ENCODE data around the gene CAPN5.
"Not testable (repeated sequence)": the region's sequence is repeated elsewhere in the genome, so short reads cannot be mapped to it uniquely, and the experiment has no call there.

CAPN5 gene

DNA sequence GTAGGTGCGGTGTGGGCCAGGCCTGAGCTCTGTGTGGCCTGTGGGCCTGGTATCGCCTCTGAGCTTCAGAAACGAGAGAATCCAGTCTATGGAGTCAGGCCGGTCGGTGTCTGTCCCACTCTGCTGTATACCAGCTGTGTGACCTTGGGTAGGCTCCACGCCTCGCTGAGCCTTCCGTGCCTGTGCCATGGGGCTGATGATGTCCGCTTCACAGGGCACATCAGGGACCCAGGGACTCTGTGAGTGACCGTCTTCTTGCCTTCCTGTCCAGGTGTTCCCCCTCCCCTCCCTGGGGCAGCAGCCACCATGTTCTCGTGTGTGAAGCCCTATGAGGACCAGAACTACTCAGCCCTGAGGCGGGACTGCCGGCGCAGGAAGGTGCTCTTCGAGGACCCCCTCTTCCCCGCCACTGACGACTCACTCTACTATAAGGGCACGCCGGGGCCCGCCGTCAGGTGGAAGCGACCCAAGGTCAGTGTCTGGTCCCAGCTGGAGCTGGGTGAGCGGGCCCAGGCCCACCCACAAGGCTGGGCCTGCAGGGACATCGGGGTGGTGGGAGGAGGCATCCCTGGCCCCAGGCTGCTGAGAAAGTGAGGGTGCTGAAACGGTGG is 17.9 kb downstream of the CAPN5 start:
- DNase-seq (ENCODE audit: low read depth): no peak

DNA sequence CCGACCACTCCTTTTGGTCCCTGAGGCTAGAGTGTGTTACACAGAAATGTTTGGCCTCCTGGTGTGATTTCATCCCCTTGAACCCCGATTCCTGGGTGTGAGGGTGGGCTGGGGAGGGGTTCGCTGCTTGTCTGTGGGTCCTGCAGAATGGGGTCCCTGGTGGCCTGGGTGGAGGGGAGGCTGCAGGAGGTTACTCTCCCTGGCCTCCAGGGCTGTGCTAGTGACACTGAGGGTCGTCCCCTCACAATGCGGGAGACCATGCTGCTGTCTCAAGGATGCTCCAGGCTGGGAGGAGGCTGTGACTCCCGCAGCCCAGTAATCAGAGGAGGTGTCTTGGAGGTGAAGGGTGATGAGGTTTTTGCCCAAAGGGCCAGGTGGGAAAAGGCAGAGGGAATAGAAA is 18.9 kb downstream of the CAPN5 start:
- DNase-seq (ENCODE audit: low read depth): no peak

DNA sequence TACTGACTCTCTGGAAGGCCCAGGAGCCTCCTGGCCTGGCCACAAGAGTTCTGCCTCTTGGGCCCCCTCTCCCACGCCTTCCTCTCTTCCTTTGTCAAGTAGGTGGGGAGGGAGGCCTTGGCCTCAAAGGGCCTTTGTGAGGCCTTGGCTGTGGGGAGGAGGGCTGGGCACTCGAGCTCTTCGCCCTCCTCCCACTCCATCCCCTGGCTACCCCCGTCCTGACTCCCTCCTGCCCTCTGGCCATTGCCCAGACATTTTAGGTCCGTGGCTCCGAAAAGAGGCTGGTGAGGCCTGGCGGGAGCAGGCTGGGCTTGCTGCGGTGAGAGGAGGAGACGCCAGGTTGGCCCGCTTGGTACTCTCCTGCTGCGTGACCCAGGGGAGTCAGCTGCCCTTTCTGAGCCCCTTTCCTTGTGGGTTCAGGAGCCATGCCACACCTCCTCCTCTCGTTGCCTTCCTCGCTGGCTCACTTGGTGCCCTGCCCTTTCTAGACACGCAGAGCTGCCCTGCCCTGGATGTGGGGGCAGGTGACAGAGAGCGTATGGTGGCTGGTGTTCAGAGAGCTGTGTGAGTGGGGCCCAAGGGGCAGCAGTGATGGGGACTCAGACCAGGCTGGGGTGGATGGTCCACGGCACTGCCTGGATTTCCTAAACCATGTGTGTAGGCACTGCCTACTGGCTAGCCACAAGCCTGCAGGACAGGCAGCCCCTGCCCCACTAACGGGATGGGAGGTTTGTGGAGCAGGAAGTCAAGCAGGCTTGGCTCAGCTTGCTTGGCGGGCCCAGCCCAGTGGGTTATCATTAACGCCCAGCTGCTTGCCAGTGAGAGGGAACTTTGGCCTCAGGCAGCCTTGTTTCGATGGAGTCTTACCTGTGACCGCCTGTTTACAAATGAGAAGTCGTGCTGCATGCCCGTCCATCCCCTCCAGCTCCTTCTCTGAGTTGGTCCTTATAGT is 20.0 kb downstream of the CAPN5 start:
- no peak for DNase-seq (ENCODE audit: low read depth)

DNA sequence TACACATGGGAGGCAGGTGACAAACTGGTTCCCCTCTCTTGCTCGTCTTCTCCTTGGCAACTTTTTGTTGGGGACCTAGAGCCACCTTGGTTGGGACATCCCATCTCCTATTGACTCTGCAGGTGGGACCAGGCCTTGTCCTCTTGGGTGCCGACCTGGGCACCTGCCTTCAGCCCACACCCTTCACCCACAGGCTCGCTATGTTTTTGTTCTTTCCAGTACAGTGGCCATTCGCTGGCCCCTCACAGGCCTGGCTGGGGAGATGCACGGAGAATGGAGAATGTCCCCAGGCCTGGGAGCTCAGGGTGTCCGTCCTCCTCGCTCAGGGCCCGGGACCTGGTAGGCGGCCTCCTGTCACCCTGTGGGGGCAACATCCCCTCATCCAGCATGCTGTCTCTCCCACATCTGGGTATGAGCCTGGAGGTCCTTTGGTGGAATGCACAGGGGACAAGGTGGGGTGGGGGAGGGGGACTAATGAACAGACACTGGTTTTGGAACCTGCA is 21.0 kb downstream of the CAPN5 start:
- no peak for DNase-seq (ENCODE audit: low read depth)

GRCh38 chr11:77088236-77089003 is 21.6 kb downstream of the CAPN5 start:
- no peak for DNase-seq (ENCODE audit: low read depth)

DNA sequence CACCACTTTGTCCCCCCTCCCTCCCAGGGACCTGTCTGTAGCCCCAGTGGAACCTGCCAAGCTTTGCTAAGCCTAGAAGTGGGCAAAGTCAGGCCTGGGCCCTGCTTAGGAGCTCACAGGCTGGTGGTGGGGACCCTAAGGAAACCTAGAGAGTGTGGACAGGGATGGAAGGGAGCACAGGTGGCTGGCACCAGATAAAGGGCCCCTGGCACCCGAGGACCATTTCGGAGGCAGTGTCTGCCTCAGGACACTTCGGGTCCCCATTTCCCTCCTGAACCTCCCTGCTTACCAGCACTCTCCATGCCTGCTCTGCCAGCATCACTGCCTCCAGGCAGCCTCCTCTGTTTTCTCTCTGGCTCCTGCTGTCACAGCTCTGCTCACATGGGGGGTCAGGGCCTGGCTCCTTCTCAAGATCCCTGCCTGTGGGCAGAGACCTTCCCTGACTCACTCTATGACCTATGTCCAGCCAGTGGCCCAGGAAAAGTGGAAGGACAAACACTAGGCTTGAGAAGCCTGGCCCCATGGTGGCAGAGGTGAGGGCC is 22.3 kb downstream of the CAPN5 start:
- no peak for DNase-seq (ENCODE audit: low read depth)

- DNase-seq (ENCODE audit: low read depth): no peak
These were observed 23.2 kb downstream of the CAPN5 start for GRCh38 chr11:77090046-77090372.

- no peak for DNase-seq (ENCODE audit: low read depth)
These were observed 23.8 kb downstream of the CAPN5 start for GRCh38 chr11:77090373-77091111.

GRCh38 chr11:77091146-77091940 is 24.6 kb downstream of the CAPN5 start:
- DNase-seq (ENCODE audit: low read depth): no peak

- DNase-seq (ENCODE audit: low read depth): no peak
These were observed 25.6 kb downstream of the CAPN5 start for GRCh38 chr11:77092382-77092781.

DNA sequence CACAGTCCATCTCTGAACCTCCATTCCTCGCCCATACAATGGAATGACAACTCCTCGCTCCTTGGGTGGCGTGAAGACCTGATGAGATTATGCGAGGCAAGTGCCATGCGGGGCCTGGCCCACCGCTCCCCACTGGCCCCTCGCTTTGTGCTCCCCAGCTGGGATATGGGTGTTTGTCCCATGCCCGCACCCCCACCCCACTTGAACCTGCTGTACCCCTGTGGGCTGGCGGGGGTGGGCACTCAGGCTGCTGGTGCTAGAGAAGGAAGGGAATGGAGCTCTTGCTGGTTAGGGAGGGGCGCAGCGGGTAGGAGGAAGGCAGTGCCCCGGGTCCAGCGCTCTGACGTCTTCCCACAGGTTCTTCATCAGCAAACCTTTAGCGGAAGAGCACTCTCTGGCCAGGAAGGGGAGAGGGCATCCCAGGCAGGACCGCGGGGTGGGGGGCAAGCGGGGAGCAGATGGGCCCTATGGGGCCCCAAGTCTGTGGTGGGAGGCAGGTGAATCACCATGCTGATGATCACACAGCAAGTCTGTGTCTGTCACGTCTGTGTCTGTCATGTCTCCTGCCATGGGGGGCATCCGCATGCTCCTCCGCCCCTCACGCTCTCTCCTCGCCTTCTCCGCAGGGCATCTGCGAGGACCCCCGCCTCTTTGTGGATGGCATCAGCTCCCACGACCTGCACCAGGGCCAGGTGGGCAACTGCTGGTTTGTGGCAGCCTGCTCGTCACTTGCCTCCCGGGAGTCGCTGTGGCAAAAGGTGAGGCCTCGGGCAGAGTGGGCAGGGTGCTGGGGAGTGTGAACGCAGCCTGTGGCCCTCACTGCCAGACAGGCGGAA is 26.5 kb downstream of the CAPN5 start:
- DNase-seq (ENCODE audit: low read depth): no peak

GRCh38 chr11:77093987-77094840 is 27.4 kb downstream of the CAPN5 start:
- DNase-seq (ENCODE audit: low read depth): no peak

GRCh38 chr11:77094841-77095365 is 28.1 kb downstream of the CAPN5 start:
- no peak for DNase-seq (ENCODE audit: low read depth)

GRCh38 chr11:77095551-77096490 is 29.1 kb downstream of the CAPN5 start:
- DNase-seq (ENCODE audit: low read depth): no peak

GRCh38 chr11:77096591-77097019 is 29.8 kb downstream of the CAPN5 start:
- DNase-seq (ENCODE audit: low read depth): no peak

GRCh38 chr11:77097180-77097579 is 30.4 kb downstream of the CAPN5 start:
- not testable (repeated sequence) for DNase-seq (ENCODE audit: low read depth)

Measured in non-pigmented ciliary epithelial cell (primary cell).